ENCODE data around the gene SNAP91.
"Not testable (repeated sequence)": the region's sequence is repeated elsewhere in the genome, so short reads cannot be mapped to it uniquely, and the experiment has no call there.

SNAP91 gene

DNA sequence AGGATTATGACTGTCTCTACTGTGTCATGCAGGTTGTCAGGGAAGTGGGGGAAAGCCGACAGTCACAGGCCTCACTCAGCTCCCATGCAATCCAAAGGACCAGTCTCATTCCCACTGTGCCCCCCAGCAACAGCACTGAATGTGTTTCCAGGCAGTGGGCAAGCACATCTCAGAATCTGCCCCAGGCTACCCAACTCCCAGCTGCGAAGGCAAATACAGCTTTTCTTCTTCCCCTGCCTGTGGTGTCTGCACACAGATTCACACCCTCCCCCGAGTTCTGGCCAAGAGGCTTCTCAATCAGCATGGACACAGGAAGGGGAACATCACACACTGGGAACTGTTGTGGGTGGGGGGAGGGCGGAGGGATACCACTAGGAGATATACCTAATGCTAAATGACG, 75.3 kb downstream of the SNAP91 start:
- DNase-seq (ENCODE audit: insufficient read length, low spot score) (no peak), FAIRE-seq (no peak)

DNA sequence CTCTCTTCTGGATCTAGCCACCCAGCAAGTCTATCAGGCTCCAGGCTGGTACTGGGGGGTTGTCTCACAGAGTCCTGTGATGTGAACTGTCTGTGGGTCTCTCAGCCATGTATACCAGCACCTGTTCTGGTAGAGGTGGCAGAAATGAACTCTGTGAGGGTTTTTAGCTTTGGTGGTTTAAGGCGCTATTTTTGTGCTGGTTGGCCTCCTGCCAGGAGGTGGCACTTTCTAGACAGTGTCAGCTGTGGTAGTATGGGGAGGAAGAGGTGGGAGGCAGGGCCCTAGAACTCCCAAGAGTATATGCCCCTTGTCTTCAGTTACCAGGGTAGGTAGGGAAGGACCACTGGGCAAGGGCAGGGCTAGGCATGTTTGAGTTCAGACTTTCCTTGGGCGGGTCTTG, 75.8 kb downstream of the SNAP91 start:
- DNase-seq (ENCODE audit: insufficient read length, low spot score), result no peak
- FAIRE-seq, result no peak

DNA sequence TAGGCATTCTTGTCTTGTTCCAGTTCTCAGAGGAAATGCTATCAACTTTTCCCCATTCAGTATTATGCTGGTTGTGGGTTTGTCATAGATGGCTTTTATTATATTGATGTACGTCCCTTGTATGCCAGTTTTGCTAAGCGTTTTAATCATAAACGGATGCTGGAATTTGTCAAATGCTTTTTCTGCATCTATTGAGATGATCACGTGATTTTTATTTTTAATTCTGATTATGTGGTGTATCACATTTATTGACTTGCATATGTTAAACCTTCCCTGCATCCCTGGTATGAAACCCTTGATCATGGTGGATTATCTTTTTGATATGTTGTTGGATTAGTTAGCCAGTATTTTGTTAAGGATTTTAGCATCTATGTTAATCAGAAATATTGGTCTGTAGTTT, 79.0 kb downstream of the SNAP91 start:
- not testable (repeated sequence) for FAIRE-seq; DNase-seq (ENCODE audit: insufficient read length, low spot score)

DNA sequence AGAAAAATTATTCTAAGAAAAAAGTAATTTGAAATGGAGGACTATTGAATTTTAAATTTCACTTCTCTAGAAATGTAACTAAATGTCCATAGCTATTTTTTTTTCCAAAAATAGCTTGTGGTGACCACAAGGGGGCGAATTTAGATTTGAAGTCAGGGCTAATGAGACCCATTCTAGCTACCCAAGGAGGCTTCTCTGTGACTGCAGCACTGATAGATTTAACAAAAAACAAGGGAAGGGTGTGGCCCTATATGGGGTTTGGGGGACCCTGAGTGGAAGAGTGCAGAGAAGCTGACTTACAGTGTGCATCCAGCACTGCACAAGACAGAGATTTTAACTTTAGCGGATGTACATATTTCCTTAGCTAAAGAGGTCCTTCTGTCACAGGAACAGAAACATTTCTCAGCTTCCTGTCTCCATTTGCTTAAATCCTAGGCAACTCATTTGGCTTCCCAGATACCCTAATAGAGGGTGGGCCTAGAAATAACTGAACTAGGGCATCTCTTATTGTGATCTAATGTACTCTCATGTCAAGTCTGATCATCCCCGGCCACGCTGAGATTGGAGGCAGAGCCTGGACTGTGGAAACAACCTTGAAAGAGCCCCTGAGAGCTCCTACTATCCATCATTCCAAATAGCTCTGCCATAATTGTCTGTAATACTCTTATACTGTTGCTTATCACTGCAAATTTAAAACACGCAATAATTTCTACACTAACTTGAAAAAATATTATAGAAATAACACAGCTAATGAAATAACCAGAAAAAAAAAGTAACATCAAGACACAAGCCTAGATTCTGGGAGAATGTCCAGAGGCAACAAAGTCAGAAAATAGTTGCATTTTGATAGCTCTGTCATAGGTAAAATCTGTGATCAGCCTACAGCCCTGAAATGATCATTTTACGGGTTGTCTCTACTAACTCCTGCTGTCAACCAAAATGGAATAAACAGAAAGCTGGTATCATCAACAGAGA, 93.6 kb downstream of the SNAP91 start:
- peak; percentile 5 for DNase-seq (ENCODE audit: insufficient read length, low spot score)
- FAIRE-seq, result no peak

DNA sequence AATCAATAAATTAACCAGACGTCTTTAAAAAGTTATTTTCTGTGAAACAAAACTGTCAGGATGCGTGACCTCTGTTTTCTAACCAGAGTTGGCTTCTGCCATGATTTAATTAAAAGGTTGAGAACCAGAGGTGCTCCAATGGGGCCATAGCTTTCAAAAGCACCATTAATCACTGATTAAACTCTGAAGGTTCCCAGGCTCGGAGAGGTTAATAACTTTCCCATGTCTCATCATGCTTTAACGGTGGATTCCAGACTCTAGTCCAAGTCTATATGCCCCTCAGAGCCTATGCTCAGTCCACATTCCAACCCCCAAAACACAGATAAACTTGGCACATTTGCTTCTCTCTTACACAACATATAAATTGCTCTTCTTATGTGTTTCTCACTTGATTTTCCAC, 95.5 kb downstream of the SNAP91 start:
- FAIRE-seq, result no peak

DNA sequence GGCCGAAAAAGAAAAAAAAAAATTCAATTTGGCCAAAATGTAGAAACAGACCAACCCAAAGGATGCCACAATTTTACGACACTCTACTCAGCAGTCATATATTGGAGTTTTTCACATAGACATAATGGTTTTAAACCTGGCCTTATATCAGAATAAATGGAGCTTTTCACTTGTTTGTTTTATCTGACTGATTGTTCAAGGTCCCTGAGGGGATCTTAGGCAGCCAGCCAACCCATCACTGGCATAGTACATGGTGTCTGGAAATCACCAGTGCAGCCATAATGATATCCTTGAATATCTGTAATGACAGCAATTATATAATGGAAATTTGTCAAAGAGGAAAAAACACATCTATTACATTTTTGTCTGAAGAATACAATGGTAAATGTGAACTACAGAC, 99.7 kb downstream of the SNAP91 start:
- DNase-seq (ENCODE audit: insufficient read length, low spot score) (no peak), FAIRE-seq (no peak)

More for the DNA sequence above, 95.5 kb downstream of the SNAP91 start:
- DNase-seq (ENCODE audit: insufficient read length, low spot score), result no peak

DNA sequence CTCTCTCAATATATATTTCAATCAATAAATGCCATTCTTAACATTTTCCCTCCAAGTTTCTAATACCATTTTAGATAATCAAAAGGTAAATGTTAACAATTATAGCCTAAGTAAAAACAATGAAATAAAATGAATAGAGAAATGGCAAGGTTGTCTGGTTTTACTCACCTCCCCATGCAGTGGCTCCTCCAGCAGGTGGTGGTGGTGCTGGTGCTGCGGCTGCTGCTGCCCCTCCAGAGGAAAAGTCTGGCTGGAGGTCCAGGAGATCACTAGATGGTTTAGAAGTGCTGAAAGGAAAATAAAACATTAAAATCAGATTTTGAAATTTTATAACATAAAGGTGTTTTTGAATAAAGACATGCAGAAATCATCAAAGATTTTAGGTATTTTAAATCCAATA, 103.4 kb downstream of the SNAP91 start:
- no peak for FAIRE-seq
- no peak for DNase-seq (ENCODE audit: insufficient read length, low spot score)

DNA sequence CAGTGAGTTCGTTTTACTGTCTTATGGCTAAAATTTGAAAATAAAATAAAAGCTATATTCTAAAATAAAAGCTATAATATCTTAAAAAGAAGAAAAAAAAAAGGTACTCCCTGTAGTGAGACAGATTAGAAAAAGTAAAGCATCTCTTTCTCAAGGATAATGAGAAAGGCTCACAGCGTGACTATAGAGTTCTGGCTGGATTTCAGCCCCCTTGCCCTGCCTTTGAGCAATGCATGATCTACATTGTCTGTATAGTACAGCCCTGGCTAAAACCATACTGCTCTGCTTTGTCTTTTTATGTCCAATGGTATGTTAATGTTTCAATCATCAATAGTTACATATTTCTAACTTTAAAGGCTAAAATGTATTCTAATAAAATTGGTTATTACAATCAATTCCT, 105.3 kb downstream of the SNAP91 start:
- no peak for FAIRE-seq
- no peak for DNase-seq (ENCODE audit: insufficient read length, low spot score)

DNA sequence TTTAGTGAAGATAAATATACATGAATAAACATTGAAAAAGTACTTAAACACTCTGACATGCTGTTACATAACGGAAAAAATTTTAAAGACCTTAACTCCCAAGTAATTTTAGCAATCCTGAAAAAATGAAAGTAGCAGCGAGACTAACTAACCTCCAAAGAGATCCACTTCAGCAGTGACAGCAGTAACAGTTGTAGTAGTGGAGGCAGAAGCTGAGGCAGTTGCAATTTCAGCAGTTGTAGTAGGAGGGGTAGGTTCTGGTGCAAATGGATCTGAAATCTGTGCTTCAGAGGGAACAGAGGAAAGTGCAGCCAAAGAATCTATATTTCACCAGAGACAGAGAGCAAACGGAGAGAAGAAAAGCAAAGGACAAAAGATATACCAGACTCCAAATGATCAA, 107.8 kb downstream of the SNAP91 start:
- DNase-seq (ENCODE audit: insufficient read length, low spot score) (no peak), FAIRE-seq (no peak)

DNA sequence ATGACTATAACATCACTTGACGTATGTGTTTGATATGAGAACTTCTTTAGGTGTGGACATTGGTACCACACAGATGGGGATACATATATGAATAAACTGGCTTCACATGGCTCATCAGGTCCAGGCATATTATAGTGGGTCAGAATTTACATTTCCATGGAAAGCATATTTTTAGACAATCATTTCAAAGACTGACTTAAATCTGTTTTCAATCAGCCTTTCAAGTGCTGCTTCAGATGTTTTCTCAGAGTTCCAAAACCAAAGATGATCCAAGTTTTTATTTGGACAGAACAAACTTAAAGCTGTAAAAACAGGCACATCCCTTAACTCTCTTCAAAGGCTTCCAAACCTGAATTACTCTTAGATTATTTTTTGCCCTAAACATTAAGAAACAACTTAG, 108.4 kb downstream of the SNAP91 start:
- DNase-seq (ENCODE audit: insufficient read length, low spot score) (no peak), FAIRE-seq (no peak)

DNA sequence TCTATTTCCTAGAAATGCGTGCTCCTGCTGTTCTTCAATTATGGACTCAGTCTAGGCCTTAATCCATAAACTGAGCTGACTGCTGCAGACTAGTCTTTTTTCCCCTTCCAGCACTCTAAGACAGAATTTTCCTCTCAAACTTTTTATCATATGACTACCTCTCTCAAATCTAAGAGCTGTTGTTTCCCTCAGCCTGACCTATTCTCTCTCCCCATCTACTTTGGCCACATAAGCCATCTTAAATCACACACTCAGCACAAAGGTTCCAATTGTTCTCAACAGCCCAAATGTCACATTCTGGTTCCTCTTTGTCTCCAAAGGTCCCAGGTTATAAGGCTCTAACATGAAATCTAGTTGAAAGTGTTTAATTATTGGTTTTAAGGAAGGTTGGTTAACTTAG, 111.4 kb downstream of the SNAP91 start:
- FAIRE-seq, result no peak
- DNase-seq (ENCODE audit: insufficient read length, low spot score), result no peak

DNA sequence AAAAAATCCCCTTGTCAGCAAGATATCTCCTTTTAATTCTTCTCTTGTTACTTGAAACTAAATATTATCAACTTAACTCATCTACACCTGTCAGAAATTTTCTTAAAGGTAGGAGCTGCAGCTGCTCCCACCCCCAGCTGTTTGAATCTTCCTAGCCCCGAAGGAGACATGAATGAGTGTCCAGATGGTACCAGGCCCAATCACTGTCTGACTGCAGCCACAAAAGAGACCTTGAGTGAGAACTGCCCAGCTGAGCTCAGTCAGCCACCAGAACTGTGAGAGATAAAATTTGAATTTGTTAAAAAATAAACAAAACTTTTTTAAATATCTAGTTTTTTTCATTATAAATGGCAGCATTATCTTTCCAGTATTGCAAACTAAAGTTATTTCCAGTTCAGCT, 111.8 kb downstream of the SNAP91 start:
- no peak for DNase-seq (ENCODE audit: insufficient read length, low spot score)
- no peak for FAIRE-seq

DNA sequence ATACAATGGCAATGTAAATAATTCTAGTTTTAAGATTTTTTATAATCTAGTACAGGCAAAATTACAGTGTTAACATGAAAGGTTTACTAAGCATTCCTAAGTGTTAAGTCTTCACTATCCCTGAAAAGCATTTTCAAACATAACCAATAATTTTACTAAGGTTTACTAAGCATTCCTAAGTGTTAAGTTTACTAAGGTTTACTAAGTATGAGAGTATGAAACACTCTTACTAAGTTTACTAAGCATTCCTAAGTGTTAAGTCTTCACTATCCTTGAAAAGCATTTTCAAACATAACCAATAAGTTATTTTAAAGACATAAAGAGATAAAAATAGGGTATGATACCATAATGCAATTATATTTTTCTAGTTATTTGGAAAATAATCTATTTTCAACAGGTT, 114.0 kb downstream of the SNAP91 start:
- DNase-seq (ENCODE audit: insufficient read length, low spot score) (no peak), FAIRE-seq (no peak)

DNA sequence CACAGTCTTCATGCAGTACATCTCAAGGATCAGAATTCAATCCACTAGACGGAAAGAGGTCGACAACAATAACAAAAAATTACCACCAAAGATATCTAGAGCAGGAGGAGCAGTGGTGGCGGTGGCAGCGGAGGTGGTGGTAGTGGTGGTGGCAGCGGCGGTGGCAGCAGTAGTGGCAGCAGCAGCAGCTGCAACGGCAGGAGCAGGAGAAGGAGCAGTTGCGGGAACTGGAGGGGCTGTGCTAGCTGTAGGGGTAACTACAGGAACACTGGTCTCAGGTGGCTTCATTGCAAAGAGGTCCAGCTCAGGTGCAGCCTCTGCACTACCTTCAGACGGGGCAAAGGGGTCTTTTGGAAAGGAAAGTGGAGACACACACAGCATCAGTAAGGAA, 115.5 kb downstream of the SNAP91 start:
- no peak for FAIRE-seq

DNA sequence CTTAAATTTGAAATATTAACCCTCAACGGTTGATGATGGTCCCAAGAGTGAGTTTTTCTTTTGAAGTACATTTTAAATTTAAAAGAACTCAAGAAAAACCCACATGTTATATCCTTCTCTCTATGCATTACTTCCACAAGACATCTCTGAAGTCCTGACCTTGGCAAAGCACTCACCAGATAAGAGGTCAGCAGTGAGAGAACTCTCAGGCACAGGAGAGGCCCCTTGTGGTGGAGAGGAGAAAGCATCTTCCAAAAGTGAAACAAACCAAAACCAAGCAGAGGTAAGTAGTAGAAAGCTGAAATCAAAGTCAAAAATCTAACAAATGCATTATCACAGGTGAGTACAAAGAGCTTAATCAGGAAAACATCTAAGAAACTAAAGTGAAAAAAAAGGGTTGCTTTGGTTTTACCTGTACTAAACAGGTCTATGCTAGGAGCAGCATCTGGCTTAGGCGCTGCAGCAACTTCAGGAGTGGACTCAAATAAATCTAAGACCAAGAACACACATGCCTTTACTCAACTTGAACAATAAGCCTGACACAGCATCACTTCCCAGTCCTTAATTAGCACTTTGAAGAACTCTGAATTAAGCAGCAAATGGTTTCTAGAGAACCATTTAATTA, 116.0 kb downstream of the SNAP91 start:
- FAIRE-seq (peak; percentile 91), DNase-seq (ENCODE audit: insufficient read length, low spot score) (peak; percentile 13)

More for the DNA sequence above, 115.5 kb downstream of the SNAP91 start:
- DNase-seq (ENCODE audit: insufficient read length, low spot score), result no peak

DNA sequence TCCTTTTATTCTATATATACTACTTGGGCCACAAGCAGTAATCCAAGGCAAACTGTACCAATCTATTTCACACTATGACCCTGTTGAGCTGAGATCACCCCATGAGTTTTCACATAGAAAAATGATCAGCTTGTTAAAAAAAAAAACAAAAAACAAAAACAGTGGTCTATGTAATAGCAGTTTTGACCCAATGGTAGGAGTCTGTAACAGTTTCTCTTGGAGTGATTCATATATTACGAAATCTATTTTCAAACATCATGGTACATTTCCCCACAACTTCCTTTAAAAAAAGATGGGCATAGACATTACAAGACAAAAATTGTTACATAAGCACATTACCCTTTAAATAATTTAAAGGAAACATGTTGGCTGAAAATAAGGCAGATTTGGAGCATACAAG, 118.5 kb downstream of the SNAP91 start:
- no peak for DNase-seq (ENCODE audit: insufficient read length, low spot score)
- no peak for FAIRE-seq

DNA sequence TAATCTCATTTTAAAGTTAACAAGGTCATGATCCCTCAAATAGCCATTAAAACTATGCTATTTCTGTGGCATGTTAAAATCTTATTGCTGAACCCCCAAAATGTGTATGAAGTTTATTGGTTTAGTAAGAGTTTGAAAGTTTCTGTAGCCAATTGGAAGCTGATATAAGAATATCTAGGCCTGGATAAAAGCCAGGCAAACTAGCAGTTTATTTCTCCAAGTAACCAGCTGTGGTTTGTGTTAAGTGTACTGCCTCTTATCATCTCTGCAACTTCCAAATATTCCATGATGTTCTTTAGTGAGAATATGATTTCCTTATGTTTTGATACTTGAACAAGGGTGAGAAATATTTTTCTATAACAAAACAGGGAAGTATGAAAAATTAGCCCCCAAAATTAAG, 119.8 kb downstream of the SNAP91 start:
- FAIRE-seq, result no peak
- no peak for DNase-seq (ENCODE audit: insufficient read length, low spot score)

DNA sequence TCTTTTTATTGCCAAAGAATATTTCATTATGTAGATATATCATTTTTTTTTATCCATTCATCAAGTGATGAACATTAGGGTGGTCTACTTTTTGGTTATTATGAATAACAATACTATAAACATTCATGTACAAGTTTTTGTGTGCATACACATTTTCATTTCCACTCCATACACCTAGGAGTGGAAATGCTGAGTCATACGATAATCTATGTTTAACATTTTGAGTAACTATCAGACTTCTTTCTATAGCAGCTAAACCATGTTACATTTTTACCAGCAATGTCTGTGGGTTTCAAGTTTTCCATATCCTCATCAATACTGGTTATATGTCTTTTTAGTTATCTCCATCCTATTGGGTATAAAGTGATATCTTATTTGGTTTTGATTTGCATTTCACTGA, 130.8 kb downstream of the SNAP91 start:
- FAIRE-seq (peak; percentile 23), DNase-seq (ENCODE audit: insufficient read length, low spot score) (no peak)

DNA sequence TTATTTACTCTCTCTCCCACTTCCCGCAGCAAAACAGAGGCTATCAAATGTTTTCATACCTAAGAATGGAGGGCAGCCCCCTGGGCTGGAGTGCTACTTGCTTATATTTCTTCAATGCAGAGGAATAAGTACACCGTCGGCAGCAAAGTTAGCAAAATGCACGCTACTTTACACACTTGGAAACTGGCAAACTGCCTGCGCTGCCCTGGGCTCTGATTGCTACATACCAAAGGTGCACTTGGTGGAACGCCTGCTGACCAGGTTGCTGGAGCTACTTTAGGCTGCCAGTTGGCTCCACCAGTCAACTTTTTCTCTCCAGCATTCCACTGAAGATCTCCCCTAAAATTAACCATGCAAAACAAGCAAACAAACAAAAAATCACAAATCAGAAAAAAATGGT, 134.1 kb downstream of the SNAP91 start:
- FAIRE-seq, result no peak
- DNase-seq (ENCODE audit: insufficient read length, low spot score), result no peak

DNA sequence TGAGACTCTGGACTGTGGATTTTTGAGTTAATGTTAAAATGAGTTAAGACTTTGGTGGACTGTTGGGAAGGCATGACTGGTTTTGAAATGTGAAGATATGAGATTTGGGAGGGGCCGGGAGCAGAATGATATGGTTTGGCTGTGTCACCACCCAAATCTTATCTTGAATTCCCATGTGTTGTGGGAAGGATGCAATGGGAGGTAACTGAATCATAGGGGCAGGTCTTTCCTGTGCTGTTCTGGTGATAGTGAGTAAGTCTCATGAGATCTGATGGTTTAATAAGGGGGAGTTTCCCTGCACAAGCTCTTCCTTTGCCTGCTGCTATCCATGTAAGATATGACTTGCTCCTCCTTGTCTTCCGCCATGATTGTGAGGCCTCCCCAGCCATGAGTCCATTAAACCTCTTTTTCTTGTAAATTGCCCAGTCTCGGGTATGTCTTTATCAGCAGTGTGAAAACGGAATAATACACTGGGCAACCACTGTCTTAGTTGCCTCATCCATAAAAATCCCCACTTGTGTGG, 137.2 kb downstream of the SNAP91 start:
- DNase-seq (ENCODE audit: insufficient read length, low spot score); FAIRE-seq: not testable (repeated sequence)

DNA sequence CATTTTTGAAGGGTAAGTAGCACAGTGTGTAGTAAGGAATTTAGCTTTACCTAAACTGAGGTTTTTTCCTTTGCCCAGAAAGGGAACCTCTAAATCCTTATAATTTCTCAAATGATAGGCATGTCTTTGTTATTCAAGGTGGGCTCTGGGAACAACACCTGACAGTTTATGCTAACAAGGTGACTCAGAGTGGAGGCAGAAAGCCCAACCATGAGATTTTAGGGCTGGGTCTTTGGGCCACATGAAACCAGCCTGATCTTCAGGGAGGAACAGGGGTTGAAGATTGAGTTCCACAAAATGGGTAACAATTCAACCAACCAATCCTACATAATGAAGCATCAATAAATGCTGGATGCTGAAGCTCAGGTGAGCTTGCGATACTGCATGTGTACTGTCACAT, 149.9 kb downstream of the SNAP91 start:
- DNase-seq (ENCODE audit: insufficient read length, low spot score), result no peak
- no peak for FAIRE-seq

DNA sequence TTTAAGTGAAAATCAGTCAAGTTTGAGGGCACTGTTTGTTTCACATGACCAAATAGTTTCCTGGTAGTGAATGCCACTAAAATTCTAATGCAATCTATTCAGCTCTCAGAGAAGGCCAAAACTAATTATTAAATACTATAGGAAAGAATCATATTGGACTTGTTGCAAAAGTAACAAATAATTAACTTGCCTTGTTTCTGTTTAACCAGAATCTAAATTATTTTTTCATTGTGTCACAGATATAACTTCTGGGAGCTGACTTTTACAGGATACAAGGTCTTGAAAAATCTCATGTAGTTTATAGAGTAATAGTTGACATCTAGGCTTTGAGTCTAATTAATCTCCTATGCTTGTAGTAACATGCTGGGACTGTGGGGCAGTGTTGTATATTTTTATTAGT, 152.0 kb downstream of the SNAP91 start:
- FAIRE-seq, result no peak
- no peak for DNase-seq (ENCODE audit: insufficient read length, low spot score)

All from GM19239 (cell line).